Breast epithelium (tissue), 4 donors: ENCODE measurements around the gene KLHL22. TPM values are rescaled to one million over a fixed set of nuclear protein-coding genes. Genes with fewer than 3 reads are reported as not detected.

Experiments used
- DNase-seq, 2 donors: peaks; one replicate each; pipeline ENCODE4 v3.0.0-alpha.2; 2019; ENCODE audit warnings: low spot score in 2 of 2
- H3K27ac ChIP-seq, 2 donors: fragments of 200-600 bp; sonication (generic) in 1 of 2; one replicate each; pipeline ENCODE4 v1.5.1; 2016 to 2019; ENCODE audit warnings: mild to moderate bottlenecking in 1 of 2
- H3K27me3 ChIP-seq, 2 donors: fragments of 200-600 bp; sonication (generic) in 1 of 2; one replicate each; pipeline versions ENCODE4 v1.5.1 to v1.6.0; 2017 to 2019; ENCODE audit warnings: control low read depth in 1 of 2, mild to moderate bottlenecking in 1 of 2
- H3K36me3 ChIP-seq: fragments of 200-600 bp; one replicate; pipeline ENCODE4 v1.5.1; 2019
- H3K4me1 ChIP-seq, 2 donors: fragments of 200-600 bp; sonication (generic); one replicate each; pipeline ENCODE4 v1.5.1; 2016 to 2019; ENCODE audit warnings: control low read depth in 1 of 2
- H3K4me3 ChIP-seq, 3 donors: fragments of 200-600 bp; sonication (generic); 1 replicate in 2 of 3; 2 replicates in 1 of 3; pipeline ENCODE4 v1.5.1; 2016 to 2019; ENCODE audit warnings: mild to moderate bottlenecking in 3 of 3, moderate library complexity in 2 of 3
- H3K9me3 ChIP-seq, 2 donors: fragments of 200-600 bp; sonication (generic) in 1 of 2; one replicate each; pipeline ENCODE4 v1.5.1; 2016 to 2019; ENCODE audit warnings: control low read depth in 1 of 2
- CTCF ChIP-seq, 3 donors: fragments of 450-650 bp; IDR thresholded peaks; one replicate each; pipeline ENCODE4 v1.5.1; 2016 to 2017; ENCODE audit warnings: antibody characterized with exemption in 3 of 3, mild to moderate bottlenecking in 3 of 3, moderate library complexity in 3 of 3
- POLR2A ChIP-seq: fragments of 450-650 bp; IDR thresholded peaks from one replicate; pipeline ENCODE4 v1.6.1; 2016; ENCODE audit warnings: antibody characterized with exemption, mild to moderate bottlenecking, moderate library complexity
- POLR2AphosphoS5 ChIP-seq, 3 donors: sonication (generic); formaldehyde crosslinking; IDR thresholded peaks; one replicate each; pipeline ENCODE4 v1.6.1; 2017; ENCODE audit warnings: antibody characterized with exemption in 3 of 3
- intact Hi-C: fragments of 100-400 bp; cut with DNase I; formaldehyde crosslinking; loops from one replicate; pipeline ENCODE4 v1.15.1; 2023; ENCODE audit warnings: low total_unique reads
- total RNA-seq, 3 donors: library from RNA; depleted of rRNA; stranded (reverse); fragments of >200 nt; gene quantifications; one replicate each; pipeline ENCODE4 v1.1.0, GENCODE V29; 2016

The KLHL22 gene
- total RNA-seq, 3 donors from 2014 or later, result 28.5 to 38.0 (median 35.4) TPM

GRCh38 chr22:20537983-20538382, 42.4 kb upstream of the KLHL22 start:
- no peaks in the 10 kb centered on the region for H3K36me3 ChIP-seq
- intact Hi-C loops, result no loop called here

GRCh38 chr22:20537325-20537756, 41.7 kb upstream of the KLHL22 start:
- no peak overlapping the region for H3K27ac ChIP-seq
- H3K27me3 ChIP-seq, result no peaks in the 10 kb centered on the region
- H3K4me3 ChIP-seq, result no peak overlapping the region
- no peak for DNase-seq
- no peaks in the 10 kb centered on the region for H3K9me3 ChIP-seq
- peaks cover 0 to 1% of the 10 kb centered on the region in 2 donors for H3K4me1 ChIP-seq
- intact Hi-C loops, result no loop called here
- no peaks in the 10 kb centered on the region for H3K36me3 ChIP-seq
- TF ChIP-seq CTCF (IDR thresholded peaks at IDR 0.05) (no peak), POLR2A (no peak), POLR2AphosphoS5 (IDR thresholded peaks at IDR 0.05) (no peak)

More at GRCh38 chr22:20537983-20538382, 42.4 kb upstream of the KLHL22 start:
- Histone ChIP-seq H3K4me1 (no peaks in the 10 kb centered on the region), H3K4me3 (no peak overlapping the region), H3K27me3 (no peaks in the 10 kb centered on the region), H3K27ac (no peak overlapping the region), H3K9me3 (no peaks in the 10 kb centered on the region)
- no peak for DNase-seq
- TF ChIP-seq CTCF (IDR thresholded peaks at IDR 0.05), result no peak
- no peak for TF ChIP-seq POLR2AphosphoS5 (IDR thresholded peaks at IDR 0.05)
- no peak for TF ChIP-seq POLR2A

DNA sequence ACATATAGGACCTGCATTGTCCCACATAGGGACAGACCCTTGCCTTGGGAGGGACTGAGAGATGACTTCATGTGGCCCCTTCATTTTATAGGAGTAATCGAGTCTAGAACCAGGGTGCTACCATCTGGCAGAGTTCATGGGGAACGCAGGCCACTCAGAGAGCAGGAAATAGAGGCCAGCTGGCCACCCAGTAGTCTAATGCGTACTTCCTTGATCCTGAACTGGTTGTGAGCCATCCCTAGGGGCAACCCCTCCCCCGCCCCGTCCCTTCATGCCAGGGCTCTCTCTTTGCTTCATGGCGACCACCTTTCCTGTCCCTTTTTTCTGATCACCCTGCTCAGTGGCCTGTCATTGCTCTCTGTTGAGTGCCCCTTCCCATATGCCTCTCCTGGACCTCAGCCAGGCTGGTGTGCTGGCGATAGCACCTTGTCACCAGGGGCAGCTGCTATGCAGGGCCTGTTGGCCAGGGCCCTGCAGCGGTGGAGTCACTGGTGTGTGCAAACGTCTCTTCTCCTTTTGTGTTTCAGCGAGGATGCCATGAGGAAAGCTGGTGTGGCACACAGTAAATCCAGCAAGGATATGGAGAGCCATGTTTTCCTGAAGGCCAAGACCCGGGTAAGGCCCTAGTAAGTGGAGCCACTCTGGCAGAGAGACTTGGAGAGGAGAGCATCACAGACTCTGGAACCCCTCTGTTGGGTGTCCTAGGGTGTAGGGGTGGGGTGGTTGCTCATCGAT, 41.2 kb upstream of the KLHL22 start:
- intact Hi-C loops, result no loop called here
- TF ChIP-seq POLR2A (no peak), CTCF (IDR thresholded peaks at IDR 0.05) (no peak), POLR2AphosphoS5 (IDR thresholded peaks at IDR 0.05) (no peak)
- Histone ChIP-seq H3K9me3 (no peaks in the 10 kb centered on the region), H3K4me3 (no peak overlapping the region), H3K27ac (peak overlapping the region in 1 of 2 donors; percentile 25), H3K36me3 (no peaks in the 10 kb centered on the region), H3K4me1 (peaks cover 2 to 7% of the 10 kb centered on the region in 2 donors), H3K27me3 (no peaks in the 10 kb centered on the region)
- DNase-seq, result no peak

DNA sequence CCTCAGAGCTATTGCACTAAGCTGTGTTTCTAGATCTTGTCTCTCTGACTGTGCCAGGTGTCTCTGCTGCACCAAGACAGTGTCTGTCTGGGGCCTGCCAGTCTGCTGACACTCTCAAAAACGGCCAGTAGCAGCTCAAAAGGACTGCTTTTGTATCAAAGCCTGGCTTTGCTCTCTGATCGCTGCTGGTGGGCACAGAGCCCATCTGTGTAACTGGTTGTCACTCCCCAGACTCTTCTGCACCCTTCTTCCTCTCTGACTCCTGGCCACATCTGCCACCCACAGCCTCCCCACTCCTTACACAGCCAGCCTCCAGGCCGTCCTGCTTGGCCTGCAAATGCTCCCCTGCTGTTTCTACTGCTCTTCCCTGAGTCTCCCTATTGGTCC, 38.3 kb upstream of the KLHL22 start:
- Histone ChIP-seq H3K4me1 (peaks cover 13 to 27% of the 10 kb centered on the region in 2 donors), H3K9me3 (no peaks in the 10 kb centered on the region)
- intact Hi-C loops, result no loop called here

More for the DNA sequence above, 38.3 kb upstream of the KLHL22 start:
- TF ChIP-seq CTCF (IDR thresholded peaks at IDR 0.05) (no peak), POLR2AphosphoS5 (IDR thresholded peaks at IDR 0.05) (no peak), POLR2A (no peak)
- H3K36me3 ChIP-seq, result no peaks in the 10 kb centered on the region
- no peak for DNase-seq
- H3K27me3 ChIP-seq, result no peaks in the 10 kb centered on the region
- peak overlapping the region; percentile 69 to 79 for H3K27ac ChIP-seq
- no peak overlapping the region for H3K4me3 ChIP-seq
